ENCODE data around the gene CNOT8.

DNA sequence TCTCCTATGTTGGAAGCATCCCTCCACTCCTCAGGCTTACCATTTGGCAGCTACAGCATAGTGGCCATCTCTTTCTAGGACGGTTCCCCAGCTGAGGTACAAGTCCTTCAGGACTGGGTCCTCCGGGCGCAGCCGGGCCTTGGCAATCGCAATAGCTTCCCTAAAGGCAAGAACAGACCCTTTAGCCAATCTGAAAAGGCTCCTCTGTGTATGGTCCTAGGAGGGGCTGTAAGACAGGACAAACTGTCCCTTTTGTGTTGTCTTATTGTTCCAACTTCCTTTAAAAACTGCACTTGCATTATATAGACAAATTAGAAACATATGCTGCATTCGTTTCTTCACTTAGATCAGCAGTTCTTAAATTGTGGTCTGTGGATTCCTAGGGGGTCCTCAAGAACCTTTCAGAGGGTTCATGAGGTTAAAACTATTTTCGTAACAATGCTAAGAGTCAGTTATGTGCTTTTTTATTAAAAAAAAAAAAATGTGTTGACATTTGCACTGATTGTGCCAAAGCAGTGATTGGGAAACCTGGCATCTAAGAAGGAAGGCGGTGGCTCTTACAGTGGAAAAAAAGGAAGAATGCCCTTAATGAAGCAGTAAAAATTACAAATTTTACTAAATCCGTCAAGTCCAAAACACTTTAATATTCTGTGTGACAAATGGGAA lies 40.9 kb downstream of the CNOT8 start:
- TF ChIP-seq, protein P1, sequence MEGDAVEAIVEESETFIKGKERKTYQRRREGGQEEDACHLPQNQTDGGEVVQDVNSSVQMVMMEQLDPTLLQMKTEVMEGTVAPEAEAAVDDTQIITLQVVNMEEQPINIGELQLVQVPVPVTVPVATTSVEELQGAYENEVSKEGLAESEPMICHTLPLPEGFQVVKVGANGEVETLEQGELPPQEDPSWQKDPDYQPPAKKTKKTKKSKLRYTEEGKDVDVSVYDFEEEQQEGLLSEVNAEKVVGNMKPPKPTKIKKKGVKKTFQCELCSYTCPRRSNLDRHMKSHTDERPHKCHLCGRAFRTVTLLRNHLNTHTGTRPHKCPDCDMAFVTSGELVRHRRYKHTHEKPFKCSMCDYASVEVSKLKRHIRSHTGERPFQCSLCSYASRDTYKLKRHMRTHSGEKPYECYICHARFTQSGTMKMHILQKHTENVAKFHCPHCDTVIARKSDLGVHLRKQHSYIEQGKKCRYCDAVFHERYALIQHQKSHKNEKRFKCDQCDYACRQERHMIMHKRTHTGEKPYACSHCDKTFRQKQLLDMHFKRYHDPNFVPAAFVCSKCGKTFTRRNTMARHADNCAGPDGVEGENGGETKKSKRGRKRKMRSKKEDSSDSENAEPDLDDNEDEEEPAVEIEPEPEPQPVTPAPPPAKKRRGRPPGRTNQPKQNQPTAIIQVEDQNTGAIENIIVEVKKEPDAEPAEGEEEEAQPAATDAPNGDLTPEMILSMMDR (IDR thresholded peaks at IDR 0.05): no peak
- no peak for TF ChIP-seq POLR2A (IDR thresholded peaks at IDR 0.05)

All from lower leg skin (tissue), 3 donors.